ENCODE measurements around the gene TLCD2. TPM values are rescaled to one million over a fixed set of nuclear protein-coding genes. Genes with fewer than 3 reads are reported as not detected.

The TLCD2 gene
- total RNA-seq, 6 experiments from 2014 or later: 2.5 to 17.7 (median 3.7) TPM

- no peaks in the 10 kb centered on the region for H3K9me3 ChIP-seq
- TF ChIP-seq POLR2A (IDR thresholded peaks at IDR 0.05): no peak
- TF ChIP-seq, protein P1, sequence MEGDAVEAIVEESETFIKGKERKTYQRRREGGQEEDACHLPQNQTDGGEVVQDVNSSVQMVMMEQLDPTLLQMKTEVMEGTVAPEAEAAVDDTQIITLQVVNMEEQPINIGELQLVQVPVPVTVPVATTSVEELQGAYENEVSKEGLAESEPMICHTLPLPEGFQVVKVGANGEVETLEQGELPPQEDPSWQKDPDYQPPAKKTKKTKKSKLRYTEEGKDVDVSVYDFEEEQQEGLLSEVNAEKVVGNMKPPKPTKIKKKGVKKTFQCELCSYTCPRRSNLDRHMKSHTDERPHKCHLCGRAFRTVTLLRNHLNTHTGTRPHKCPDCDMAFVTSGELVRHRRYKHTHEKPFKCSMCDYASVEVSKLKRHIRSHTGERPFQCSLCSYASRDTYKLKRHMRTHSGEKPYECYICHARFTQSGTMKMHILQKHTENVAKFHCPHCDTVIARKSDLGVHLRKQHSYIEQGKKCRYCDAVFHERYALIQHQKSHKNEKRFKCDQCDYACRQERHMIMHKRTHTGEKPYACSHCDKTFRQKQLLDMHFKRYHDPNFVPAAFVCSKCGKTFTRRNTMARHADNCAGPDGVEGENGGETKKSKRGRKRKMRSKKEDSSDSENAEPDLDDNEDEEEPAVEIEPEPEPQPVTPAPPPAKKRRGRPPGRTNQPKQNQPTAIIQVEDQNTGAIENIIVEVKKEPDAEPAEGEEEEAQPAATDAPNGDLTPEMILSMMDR (IDR thresholded peaks at IDR 0.05): no peak
- DNase-seq (peak; percentile 63 to 81 (median 78)), ATAC-seq (peak; percentile 41 to 72 (median 56))
- WGBS (ENCODE audit: insufficient coverage, low coverage, low lambda C conversion rate, missing lambda C conversion rate): 21% methylated on average over 8 of the region's 20 CpGs
- intact Hi-C loops (cut with DNase I): no loop called here
- peak overlapping the region in 2 of 3 donors; percentile 15 to 51 for H3K27ac ChIP-seq
- H3K36me3 ChIP-seq: peaks cover 0 to 34% (median 7%) of the 10 kb centered on the region in 4 donors
- no peaks in the 10 kb centered on the region for H3K27me3 ChIP-seq
- no peak overlapping the region for H3K4me3 ChIP-seq
- H3K4me1 ChIP-seq: peaks cover 0 to 41% (median 4%) of the 10 kb centered on the region in 4 donors
Measured at GRCh38 chr17:1755252-1755826, 45.2 kb upstream of the TLCD2 start.

GRCh38 chr17:1754430-1755112 is 44.4 kb upstream of the TLCD2 start:
- peak overlapping the region in 2 of 3 donors; percentile 15 to 51 for H3K27ac ChIP-seq
- DNase-seq (peak in 1 of 3 donors; percentile 69), ATAC-seq (peak; percentile 33 to 64 (median 58))
- H3K4me3 ChIP-seq: no peak overlapping the region
- intact Hi-C loops (cut with DNase I): no loop called here
- TF ChIP-seq, protein P1 (IDR thresholded peaks at IDR 0.05): no peak
- TF ChIP-seq POLR2A (IDR thresholded peaks at IDR 0.05): no peak
- no peaks in the 10 kb centered on the region for H3K27me3 ChIP-seq
- 19% methylated on average over 3 of the region's 25 CpGs for WGBS (ENCODE audit: insufficient coverage, low coverage, low lambda C conversion rate, missing lambda C conversion rate)
- H3K36me3 ChIP-seq: peaks cover 0 to 40% (median 8%) of the 10 kb centered on the region in 4 donors
- H3K9me3 ChIP-seq: no peaks in the 10 kb centered on the region
- H3K4me1 ChIP-seq: peaks cover 0 to 45% (median 6%) of the 10 kb centered on the region in 4 donors

- H3K27ac ChIP-seq: peak overlapping the region in 1 of 3 donors; percentile 51
- peaks cover 0 to 51% (median 9%) of the 10 kb centered on the region in 4 donors for H3K4me1 ChIP-seq
Measured at GRCh38 chr17:1753767-1754429, 43.7 kb upstream of the TLCD2 start.

More at GRCh38 chr17:1753767-1754429, 43.7 kb upstream of the TLCD2 start:
- TF ChIP-seq, protein P1 (IDR thresholded peaks at IDR 0.05): no peak
- TF ChIP-seq POLR2A (IDR thresholded peaks at IDR 0.05): no peak
- H3K9me3 ChIP-seq: no peaks in the 10 kb centered on the region
- no peaks in the 10 kb centered on the region for H3K27me3 ChIP-seq
- intact Hi-C loops (cut with DNase I): no loop called here
- peak; percentile 3 to 17 (median 6) for ATAC-seq
- no peak for DNase-seq
- H3K36me3 ChIP-seq: peaks cover 0 to 47% (median 8%) of the 10 kb centered on the region in 4 donors
- no peak overlapping the region for H3K4me3 ChIP-seq
- WGBS (ENCODE audit: insufficient coverage, low coverage, low lambda C conversion rate, missing lambda C conversion rate): 80% methylated on average over 6 of the region's 23 CpGs
